Embryonic facial prominence (tissue), 1 donor: Measurements from ENCODE around the gene CAVIN2.

Experiments used
- DNase-seq: peaks from one replicate; pipeline ENCODE4 v3.0.0-alpha.2; 2016; ENCODE audit errors: extremely low spot score

CAVIN2 gene

DNA sequence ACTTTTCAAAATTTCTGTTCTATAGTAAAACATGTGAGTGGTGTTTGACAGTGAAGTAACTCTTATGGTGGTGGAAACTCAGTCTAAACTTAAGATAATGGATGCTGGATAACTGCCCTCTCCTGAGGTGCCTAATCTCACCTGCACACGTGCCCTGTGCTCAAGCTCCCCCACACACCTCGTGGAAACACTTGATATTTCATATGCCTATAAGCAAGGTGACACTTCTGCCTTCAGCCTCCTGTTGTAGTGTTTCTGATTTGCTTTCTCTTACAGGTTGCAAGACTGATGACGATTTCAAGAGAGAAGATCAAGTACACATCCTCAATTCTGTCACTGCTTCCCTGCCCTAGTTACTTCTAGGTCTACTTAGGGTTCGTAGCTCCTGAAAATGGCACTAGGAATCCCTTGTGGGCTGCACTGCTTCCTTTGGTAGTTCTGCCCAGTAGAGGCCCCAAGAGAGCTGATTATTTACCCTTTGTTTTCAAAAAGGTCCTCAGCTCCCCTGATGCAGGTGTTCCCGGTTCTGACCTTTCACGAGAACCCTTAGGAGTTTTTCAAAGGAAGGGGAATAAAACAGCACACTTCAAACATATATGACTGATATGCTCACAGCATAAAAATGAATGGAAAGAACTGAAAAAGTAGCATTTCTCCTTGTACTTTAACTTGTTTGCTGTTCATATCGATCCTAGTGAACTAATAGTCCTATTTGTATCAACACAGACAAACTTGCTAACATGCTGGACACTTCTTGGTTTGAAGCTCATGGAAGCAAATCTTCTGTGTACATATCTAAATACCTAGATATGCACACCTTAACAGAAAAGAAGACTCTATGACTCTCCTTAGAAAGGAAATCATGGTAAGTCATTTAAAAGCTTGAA lies 6.7 kb downstream of the CAVIN2 start:
- DNase-seq: no peak

DNA sequence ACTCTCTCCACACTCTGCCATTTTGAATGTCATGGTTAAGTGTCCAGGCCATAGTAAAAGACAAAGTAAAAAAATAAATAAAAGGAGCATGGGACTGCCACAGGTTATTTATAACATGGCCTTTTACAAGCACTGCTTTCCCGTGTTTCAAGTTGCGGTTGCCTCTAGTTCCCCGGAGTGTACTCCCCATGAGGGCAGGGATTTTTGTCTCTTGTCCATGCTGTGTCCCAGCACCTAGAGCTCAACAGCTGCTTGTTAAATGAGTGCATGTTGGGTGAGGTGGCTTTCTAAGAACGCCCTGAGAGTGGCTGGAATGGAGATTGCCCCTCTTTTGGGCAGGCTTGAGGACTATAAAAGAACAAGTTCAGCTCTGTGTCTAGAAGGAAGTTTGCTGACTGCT lies 8.4 kb downstream of the CAVIN2 start:
- DNase-seq: no peak

DNA sequence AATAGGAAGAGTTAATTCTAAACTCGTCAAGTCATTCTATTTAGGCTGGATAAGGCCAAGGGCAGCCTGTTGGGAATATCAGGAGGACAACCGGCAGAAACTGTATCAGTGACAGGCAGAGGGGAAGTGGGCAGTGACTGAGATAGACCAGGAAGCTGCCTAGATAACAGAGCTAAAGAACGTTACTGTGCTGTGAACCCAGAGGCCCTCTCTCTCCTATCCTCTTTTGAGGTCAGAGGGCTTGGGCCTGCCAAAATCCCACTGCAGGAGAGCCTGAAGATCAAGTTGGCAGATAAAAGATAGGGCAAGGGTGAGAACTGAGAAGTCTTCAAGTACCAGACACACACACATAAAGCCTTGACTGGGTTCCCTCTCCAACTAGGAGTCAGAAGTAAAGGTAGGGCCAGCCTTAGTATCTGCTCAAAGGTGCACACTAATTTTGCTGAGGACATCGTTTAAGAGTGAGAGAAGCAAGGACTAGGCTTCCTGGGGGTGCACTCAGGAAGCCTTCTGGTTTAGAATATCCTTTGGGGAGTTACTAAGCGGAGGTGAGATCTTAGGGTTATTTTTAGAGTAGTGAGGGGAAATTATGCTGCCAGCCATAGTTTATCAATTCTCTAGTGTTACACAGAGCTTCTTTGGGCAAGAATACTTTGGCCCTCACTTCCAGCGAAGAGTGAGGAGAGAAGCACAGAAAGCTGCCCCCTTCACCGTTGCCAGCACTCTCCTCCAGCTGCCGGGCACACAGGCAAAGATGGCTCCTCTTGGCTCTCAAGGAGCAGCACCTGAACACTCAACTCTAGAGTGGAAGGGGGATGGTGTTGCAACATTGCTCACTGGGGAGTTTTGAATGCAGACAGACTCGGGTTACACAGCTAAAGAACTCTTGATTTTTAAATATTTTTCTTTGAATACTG lies 9.8 kb downstream of the CAVIN2 start:
- DNase-seq: no peak

DNA sequence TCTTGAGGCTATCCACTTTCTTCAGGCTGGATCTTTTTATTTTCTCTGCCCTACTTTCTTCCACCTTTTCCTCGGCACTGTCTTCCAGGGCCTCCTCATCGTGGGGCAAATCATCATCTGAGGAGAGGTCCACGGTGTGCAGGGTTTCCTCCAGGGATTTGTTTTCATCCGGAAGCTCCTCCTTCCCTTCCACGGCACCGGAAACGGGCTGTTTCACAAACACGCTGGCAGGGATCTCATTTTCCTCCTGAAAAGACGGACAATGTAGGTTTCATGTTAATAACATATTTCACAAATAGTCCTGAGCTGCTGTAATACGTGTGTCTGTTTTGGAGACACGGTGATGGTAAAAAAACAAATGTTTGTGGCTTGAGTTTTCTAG lies 10.4 kb downstream of the CAVIN2 start:
- no peak for DNase-seq

DNA sequence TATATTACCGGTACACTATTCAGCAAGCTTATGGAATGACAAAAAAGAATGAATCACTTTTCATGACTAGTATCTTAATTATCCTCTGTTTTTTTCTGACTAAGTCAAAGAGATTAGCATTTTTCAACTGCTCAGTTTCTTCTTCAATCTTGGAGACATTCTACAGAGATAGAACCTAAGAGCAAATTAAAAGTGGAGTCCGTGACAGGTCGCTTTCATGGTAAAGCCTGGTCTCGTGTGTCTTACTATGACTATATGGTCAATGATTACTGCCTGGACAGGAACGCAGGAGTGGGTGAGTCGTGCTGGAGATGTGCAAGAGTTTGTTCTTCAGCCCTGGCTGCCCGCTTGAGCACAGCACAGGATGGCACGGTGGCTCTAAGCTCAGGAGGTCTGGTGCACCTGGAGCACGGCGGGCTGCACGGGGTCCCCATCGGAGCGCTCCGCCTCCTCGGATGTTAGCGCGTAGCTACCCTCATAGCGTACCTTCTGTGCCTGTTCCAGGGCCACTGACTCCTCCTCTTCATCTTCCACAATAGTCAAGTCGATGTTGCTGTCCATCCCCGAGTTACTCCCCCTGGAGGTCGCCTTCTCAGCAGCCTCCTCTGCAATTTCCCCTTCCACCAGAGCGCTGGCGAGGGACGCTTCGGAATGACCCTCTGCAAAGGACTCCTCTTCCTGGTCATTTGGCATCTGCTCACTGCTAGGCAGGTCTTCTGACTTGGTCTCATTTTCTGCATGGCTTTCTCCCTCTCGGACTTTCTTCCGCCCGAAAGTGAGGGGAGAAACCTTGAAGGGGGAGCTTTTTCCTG lies 11.1 kb downstream of the CAVIN2 start:
- no peak for DNase-seq

DNA sequence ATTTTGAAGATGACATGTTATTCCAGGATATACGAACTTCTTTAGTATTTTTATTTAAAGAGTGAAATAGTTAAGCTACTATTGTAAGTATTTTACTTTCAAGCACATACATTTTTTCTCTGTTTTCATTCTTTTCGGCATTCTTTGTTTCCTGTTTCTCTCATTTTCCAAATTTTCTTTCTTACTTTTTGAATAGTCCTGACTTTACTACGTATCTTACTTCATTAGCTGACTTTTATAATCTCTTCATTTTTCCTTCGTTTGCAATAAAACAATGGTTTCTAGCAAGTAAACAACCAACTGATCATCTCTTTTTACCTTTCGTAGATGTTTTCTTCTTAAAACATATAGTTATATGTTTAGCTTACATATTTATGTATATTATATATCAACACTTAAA lies 11.8 kb downstream of the CAVIN2 start:
- DNase-seq: no peak

DNA sequence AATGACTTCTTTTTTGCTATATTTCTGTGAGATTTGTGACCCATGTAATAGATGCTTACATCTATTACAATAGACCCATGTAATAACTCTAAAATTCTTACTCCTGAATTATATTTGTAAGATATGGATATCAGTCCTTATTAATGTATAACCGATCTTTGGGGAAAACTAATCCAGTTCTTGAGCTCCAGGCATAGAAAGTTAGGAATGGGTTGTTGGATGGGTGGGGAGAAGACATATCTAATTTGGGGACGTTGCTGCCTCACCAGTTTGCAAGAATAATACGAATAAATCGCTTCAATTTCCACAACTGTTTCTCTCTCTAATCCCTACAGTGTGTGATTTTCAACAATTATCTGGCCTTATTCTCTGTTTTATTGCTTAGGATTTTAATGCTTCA lies 13.5 kb downstream of the CAVIN2 start:
- DNase-seq: no peak

DNA sequence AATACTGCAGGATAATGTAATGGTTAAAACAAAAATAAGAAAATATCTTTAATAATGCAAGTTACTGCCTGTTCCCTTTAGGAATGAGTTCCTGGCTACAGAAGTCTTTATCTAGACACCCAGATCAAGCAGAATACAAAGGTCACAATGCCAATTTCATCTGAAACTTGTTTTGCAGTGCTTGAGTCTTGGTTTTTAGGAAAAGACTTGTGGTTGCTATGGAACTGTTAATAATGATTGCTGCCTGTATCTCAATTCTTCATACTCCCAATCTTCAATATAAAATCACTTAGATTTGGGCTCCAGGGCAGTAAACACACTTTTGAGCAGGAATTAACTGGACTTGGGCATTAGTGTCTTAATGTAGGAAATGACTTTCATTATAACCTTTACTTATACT lies 14.2 kb downstream of the CAVIN2 start:
- no peak for DNase-seq

DNA sequence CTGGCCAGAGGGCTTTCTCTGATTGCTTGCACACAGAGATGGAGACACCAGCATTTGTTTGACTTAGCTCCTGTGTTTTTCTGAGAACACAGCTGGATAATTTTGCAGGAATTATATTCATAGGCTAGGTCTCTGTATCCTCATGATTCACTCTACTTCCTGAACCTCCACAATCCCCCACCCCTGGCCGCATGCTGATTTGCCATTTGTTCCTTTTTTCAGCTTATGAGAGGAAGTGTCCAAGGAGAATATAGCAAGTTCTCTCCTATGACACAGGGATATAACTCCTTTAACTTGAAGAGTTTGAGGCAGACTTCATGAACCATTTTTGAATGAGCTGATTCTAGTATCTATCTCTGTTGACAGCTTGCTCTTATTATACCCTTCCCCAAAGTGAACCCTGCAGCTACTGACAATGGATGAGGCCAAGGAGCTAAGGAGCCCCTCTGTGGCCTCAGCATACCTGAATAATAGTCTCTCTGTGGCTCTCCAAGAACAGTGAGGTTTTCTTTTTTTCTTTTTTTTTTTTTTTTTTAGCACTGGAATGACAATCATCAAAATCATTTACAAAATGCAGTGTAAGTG lies 15.4 kb downstream of the CAVIN2 start:
- no peak for DNase-seq

DNA sequence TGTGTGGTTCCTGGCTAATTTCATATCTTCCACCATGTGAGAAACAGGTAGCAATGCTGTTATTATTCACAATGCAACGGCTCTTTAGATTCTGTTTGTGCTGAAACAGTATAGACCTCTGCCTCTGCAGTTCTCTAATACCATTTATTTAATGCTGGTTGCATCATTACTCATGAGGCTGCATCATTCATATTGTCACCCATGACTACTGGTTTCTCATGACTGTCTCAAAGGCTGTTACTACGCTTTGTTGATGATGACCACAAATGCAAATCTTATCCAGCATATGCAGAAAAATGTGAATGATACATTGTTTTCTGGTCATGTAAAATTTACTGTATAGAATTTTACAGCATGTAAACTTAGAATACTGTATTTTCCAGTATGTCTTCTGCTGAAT lies 22.5 kb downstream of the CAVIN2 start:
- no peak for DNase-seq

DNA sequence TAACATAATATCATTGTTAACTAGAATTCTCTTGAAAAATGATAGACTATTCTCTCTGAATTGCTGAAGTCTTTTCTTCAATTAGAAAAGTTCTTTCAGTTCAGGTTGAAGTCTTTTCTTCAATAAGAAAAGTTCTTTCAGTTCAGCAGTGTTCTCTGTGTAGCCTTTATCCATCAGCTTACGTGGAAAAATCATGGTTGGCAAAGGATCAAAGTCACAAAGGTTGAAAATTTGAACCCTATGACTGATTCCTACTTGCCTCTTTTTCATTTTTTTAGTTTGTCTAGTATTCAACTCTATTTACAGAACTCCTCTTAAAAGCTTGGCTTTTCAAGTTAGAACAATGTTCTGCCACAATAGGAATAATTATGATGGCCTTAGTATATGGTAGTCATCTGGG lies 25.8 kb downstream of the CAVIN2 start:
- DNase-seq: no peak

DNA sequence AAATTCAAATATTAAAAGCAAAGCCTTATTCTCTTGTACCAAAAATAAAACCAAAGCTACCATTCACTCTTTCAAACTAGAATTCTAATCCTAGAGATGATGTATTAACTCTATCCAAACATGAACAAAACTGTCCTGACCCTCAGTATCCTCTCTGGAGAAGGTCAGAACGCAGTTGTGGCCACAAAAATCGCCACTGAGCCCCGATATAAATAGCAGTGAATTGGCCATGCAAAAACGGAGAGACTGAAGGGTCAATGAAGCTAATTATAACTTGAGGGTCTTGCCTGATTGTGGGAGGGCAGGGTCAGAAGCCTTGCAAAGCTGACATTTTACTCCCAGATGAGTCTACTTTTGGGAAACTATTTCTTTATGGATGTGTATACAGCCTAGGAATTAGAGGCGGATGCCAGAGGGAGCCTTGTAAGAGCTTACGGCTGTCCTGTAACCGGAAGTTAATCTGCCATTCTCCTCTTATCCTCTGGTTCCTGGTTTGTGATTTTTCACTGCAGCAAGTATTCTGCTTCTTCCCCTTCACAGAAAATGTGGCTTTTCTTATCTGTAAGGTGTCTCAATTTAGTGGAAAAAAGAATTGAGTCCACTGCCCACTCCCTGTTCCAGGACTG lies 28.1 kb downstream of the CAVIN2 start:
- no peak for DNase-seq

DNA sequence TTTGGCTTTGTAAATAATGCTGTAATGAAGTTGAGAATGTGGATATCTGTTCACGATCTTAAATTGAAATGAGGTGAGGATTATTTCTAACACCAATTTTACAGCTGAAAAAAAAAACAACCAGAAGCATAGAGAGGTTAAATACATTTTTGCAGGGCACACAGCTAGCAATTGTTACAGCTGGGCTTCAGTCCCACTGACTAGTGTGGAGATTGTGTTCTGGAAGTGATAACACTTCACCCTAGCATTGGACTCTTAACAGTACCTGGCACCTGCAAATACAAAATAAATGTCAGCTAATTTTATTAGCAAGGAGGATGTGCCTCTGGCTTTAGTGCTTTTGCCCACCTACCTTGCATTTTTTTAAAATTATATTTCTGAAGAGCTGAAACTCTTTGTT lies 28.8 kb downstream of the CAVIN2 start:
- no peak for DNase-seq

DNA sequence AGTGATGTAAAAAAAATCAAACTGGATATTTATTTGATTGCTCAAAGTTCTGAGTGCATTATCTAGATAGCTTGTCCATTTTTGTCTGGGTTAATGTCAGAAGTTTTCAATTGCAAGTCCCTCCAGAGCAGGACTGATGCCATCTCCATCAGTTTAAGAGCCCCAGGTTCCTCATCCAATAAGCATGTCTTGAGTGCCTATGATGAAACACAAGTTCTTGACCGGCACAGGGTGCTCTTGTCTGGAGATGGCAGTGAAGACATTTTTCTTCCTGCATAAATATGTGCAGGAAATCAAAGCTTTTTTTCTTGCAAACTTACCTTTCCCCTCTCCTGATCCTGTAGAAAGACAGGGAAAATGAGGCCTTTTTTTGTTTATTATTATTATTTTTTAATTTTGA lies 31.9 kb downstream of the CAVIN2 start:
- no peak for DNase-seq

DNA sequence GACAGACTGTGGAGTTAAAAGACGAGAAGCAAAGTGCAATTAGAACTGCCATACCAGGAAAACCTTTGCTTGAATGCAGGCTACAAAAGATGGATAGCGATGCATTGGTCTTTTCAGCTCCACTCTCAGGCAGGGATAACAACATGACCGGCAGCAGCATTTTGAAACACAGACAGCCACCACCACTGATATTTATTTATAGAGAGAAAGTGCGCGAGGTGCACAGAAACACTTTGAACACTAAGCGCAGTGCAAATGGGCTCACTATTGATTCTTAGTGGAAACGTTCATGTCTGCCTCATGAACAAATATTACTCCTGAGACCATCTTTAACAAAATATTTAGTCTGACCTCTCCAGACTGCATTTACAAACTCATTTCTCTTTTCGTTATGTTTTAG lies 32.9 kb downstream of the CAVIN2 start:
- DNase-seq: no peak

DNA sequence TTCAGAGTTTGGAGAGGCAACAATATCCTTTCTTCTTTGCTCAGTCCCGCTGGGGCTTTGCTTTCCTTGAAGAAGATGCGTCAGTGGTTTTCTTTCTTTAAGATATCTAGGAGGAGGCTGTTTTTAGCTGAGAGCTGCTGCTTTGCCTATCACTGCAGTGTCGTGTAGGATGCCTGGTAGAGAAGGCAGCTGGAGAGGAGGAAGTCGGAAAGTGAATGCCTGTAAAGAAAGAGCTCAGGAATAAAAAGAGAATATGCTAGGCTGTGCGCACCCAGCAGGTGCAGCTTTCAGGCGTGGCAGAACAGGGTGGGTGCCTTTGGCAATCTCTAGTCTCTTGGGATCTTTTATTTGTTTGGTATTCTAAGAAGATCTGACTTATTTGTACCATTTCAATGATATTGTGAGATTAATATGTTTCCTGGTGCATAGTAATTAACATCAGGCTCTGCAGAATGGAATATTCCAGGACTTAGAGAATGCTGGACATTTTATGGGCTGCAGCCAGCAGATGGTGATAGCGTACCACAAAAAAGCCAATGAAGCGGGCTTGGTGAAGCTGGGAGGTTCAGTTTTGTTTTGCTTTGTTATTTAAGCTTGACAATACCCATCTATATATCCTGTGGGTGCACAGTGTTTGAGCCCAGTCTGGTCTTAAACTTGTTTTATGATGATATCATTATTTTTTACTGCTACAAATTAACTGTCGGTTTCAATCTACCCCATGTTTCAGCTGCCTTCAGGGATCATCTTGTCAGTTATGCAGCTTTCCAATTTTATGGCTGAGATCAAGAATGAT lies 34.9 kb downstream of the CAVIN2 start:
- DNase-seq: peak; percentile 56

DNA sequence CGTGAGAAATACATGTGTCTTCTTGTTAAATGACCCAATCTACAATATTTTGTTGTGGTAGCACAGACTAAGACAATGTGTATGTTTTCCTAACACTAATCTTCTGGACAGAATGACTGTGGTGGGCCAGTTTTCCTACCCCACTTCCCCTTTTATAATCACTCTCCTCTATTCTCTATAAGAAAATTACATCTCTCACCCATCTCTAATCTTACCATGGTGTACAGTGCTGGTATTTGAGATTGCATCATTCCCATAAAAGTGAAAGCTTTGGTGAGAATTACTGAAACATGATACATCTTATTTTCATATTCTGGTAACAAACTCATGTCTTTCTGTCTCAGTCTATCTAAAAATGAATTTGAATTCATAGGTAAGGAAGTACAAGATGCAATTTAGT lies 40.5 kb downstream of the CAVIN2 start:
- no peak for DNase-seq

DNA sequence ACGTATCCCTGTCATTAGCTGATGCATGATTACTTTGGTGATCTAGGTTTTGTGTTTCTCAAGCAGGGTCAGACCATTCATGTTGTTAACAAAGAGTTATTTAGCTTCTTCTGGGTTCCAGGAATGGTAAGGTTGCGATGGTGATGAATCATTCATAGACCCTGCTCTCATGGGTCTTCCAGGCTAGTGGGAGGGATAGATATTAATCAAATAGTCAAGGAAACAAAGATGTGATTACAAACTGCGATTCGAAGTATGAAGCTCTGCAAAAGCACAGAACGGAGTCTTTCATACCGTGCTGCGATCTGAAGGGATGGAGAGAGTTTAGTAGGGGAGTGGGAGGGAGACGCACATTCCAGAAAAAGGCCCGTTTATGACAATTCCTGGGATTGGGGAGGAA lies 42.1 kb downstream of the CAVIN2 start:
- no peak for DNase-seq

DNA sequence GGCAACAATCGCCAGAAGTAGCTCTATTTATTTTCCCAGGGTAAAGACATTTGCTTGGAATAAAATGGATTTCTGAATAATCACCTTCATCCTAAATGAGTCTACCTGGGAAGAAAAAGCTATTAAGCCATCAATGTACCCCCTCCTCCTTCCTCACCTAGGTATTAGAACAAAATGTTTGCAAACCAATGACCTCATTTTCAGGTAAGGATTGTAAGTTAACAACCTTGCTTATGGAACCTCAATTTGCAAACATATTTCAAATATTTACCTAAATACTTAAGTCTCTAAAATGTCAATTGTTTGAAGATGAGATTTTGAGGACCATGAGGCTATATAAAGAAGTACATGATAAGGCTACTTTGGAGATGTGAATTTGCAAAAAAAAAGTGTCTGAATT lies 43.9 kb downstream of the CAVIN2 start:
- no peak for DNase-seq

DNA sequence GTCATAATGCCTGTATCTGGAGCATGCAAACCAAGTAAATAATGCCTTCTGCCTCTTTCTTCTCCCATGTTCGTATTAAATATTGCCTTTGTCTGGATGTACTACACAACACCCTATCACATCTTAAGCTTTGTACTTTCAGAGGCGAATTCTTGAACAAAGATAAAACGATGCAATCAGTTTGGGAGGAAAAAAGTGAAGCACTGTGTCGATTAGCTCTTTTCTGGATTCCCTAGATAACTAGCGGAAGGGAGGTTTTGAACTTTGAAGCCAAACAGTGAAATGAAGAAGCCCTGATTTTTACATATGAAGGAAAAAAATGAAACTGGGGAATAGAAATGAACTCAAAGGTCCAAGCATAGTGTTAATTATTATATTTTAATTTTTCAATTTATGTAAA lies 44.7 kb downstream of the CAVIN2 start:
- no peak for DNase-seq
